HepG2 (cell line): Measurements from ENCODE around the gene GNAS-AS1. TPM values are rescaled to one million over a fixed set of nuclear protein-coding genes. Genes with fewer than 3 reads are reported as not detected.

Experiments
- ATAC-seq: fragments of 200-7000 bp; cut with Tn5 transposase; 3 replicates; pipeline ENCODE4 v1.9.1; 2020; ENCODE audit warnings: mild to moderate bottlenecking, moderate library complexity
- BruUV-seq: library from RNA; stranded (reverse); fragments of 400-500 nt; replicated peaks from 2 replicates; lab custom pipeline; 2021; lab: Mats Ljungman, UMichigan
- CTCF ChIA-PET: fragments of 300-600 bp; formaldehyde crosslinking; extraction: SDS; loops from one replicate; lab custom pipeline; 2021; ENCODE audit warnings: low total read pairs, inconsistent platforms, low intra/inter-chr PET ratio; lab: Yijun Ruan, JAX
- POLR2A ChIA-PET: fragments of 350-600 bp; sonication (Branson Sonifier 250); formaldehyde crosslinking; loops from one replicate; lab custom pipeline; 2020; ENCODE audit warnings: antibody characterized with exemption, inconsistent platforms; lab: Yijun Ruan, JAX
- DNase-seq: peaks from one replicate; pipeline ENCODE4 v3.0.0-alpha.2; 2015; ENCODE audit warnings: low spot score
- FAIRE-seq: peaks from 3 replicates; lab custom pipeline; 2011; peaks lifted over from hg19 to GRCh38; lab: Jason Lieb, UNC
- H2AFZ ChIP-seq: one replicate; pipeline ENCODE4 v1.6.1; 2011; ENCODE audit warnings: low read length, inconsistent platforms
- H3K27ac ChIP-seq: fragments of 300-600 bp; 3 replicates; pipeline ENCODE4 v1.8.0; 2011; ENCODE audit warnings: mixed run types, mild to moderate bottlenecking, mixed read lengths, low read length, inconsistent platforms; ENCODE audit not compliant: insufficient read depth; ENCODE audit errors: extremely low read length
- H3K27me3 ChIP-seq, 2 experiments: fragments of 200-600 bp in 1 of 2; 2 replicates in 1 of 2; 3 replicates in 1 of 2; pipeline versions ENCODE4 v1.6.0 to v1.8.0; 2011; ENCODE audit warnings: low read length in 2 of 2, mild to moderate bottlenecking in 2 of 2, moderate library complexity in 2 of 2, inconsistent platforms in 1 of 2; ENCODE audit not compliant: insufficient read depth in 2 of 2, control insufficient read depth in 1 of 2
- H3K36me3 ChIP-seq, 2 experiments: fragments of 200-600 bp in 1 of 2; replicated peaks in 1 of 2; 2 replicates in 1 of 2; 3 replicates in 1 of 2; pipeline versions ENCODE4 v1.5.1 to v1.8.0; 2011; ENCODE audit warnings: low read length in 2 of 2, inconsistent platforms in 1 of 2; ENCODE audit not compliant: insufficient read depth in 2 of 2, control insufficient read depth in 1 of 2
- H3K4me1 ChIP-seq: 2 replicates; pipeline ENCODE4 v1.5.1; 2012; ENCODE audit warnings: low read length, inconsistent platforms; ENCODE audit not compliant: insufficient read depth
- H3K4me2 ChIP-seq: 2 replicates; pipeline ENCODE4 v1.6.0; 2011; ENCODE audit warnings: low read depth, low read length, inconsistent platforms
- H3K4me3 ChIP-seq, 3 experiments: fragments of 200-600 bp in 1 of 3; sonication (generic), shearing (Covaris generic) in 1 of 3; replicated peaks in 1 of 3; 2 replicates each; pipeline ENCODE4 v1.5.1; 2011 to 2016; ENCODE audit warnings: low read length in 3 of 3, inconsistent platforms in 2 of 3, low read depth in 2 of 3, mild to moderate bottlenecking in 2 of 3, control low read depth in 1 of 3, mixed read lengths in 1 of 3; ENCODE audit not compliant: insufficient read depth in 1 of 3
- H3K79me2 ChIP-seq: one replicate; pipeline ENCODE4 v1.6.1; 2011; ENCODE audit warnings: low read length, inconsistent platforms; ENCODE audit not compliant: insufficient read depth
- H3K9ac ChIP-seq: 2 replicates; pipeline ENCODE4 v1.6.0; 2011; ENCODE audit warnings: mild to moderate bottlenecking, low read depth, low read length, inconsistent platforms; ENCODE audit not compliant: insufficient read depth
- H3K9me3 ChIP-seq: 2 replicates; pipeline ENCODE4 v1.5.1; 2012; ENCODE audit warnings: mild to moderate bottlenecking, low read length
- H4K20me1 ChIP-seq: 2 replicates; pipeline ENCODE4 v1.6.0; 2011; ENCODE audit warnings: inconsistent platforms, mild to moderate bottlenecking, low read length, moderate library complexity; ENCODE audit not compliant: insufficient read depth
- BHLHE40 ChIP-seq: IDR thresholded peaks from 2 replicates; pipeline ENCODE4 v1.6.1; 2011; ENCODE audit warnings: low read length, improper control_type of control experiment
- BORCS8-MEF2B ChIP-seq: sonication (generic); formaldehyde crosslinking; IDR thresholded peaks from 2 replicates; pipeline ENCODE4 v1.8.0; 2022; ENCODE audit warnings: mild to moderate bottlenecking, missing genetic modification reagents
- MIXL1 ChIP-seq: IDR thresholded peaks from 2 replicates; pipeline ENCODE4 v1.6.1; 2016
- MLLT10 ChIP-seq: sonication (generic); formaldehyde crosslinking; IDR thresholded peaks from 2 replicates; pipeline ENCODE4 v1.4.0; 2020; ENCODE audit warnings: missing genetic modification reagents
- SKI ChIP-seq: fragments of 450-650 bp; IDR thresholded peaks from one replicate; pipeline ENCODE4 v1.6.1; 2018; ENCODE audit warnings: mild to moderate bottlenecking; ENCODE audit not compliant: partially characterized antibody
- TCF7L2 ChIP-seq: IDR thresholded peaks from 2 replicates; pipeline ENCODE4 v1.6.1; 2011; ENCODE audit warnings: mild to moderate bottlenecking, low read depth, low read length, moderate library complexity
- ZNF550 ChIP-seq: sonication (generic); formaldehyde crosslinking; IDR thresholded peaks from 2 replicates; pipeline ENCODE4 v1.4.0; 2020; ENCODE audit warnings: mild to moderate bottlenecking, missing genetic modification reagents, borderline replicate concordance
- ZNF558 ChIP-seq: sonication (generic); formaldehyde crosslinking; IDR thresholded peaks from 2 replicates; pipeline ENCODE4 v1.9.0; 2022; ENCODE audit warnings: mild to moderate bottlenecking, missing genetic modification reagents, borderline replicate concordance
- WGBS: methylation state at CpG from one replicate; pipeline ENCODE4 v1.1.6; 2017; ENCODE audit warnings: low lambda C conversion rate; 5-methylcytosine and 5-hydroxymethylcytosine counted together
- in situ Hi-C: cut with HindIII; loops from 2 replicates; pipeline ENCODE4 v1.10.0; 2017; ENCODE audit warnings: low pct_unique_long_range_greater_than_20kb; ENCODE audit not compliant: extremely low pct_ligation_motif_present
- intact Hi-C: fragments of 100-400 bp; cut with micrococcal nuclease; formaldehyde crosslinking; loops from one replicate; pipeline ENCODE4 v1.10.0; 2022; ENCODE audit not compliant: unreplicated experiment
- polyA plus RNA-seq, 8 experiments: library from polyadenylated mRNA; depleted of rRNA in 3 of 8; stranded (reverse) in 7 of 8; unstranded in 1 of 8; fragments of >200 nt; fragmentation: Illumina TruSeq in 4 of 8; extraction: Trizol in 4 of 8; gene quantifications; 2 replicates each; pipeline versions ENCODE4 v1.2.1 to v1.2.3, GENCODE V29; 2011 to 2016; ENCODE audit warnings: low read depth in 4 of 8, missing spikeins in 1 of 8, mixed read lengths in 1 of 8; ENCODE audit not compliant: insufficient read depth in 1 of 8
- total RNA-seq, 5 experiments: library from RNA; depleted of rRNA; stranded (reverse); fragments of >200 nt; fragmentation: Illumina TruSeq; extraction: Trizol; gene quantifications; 2 replicates each; pipeline ENCODE4 v1.2.3, GENCODE V29; 2016; ENCODE audit warnings: low read depth in 1 of 5
- TF ChIP-seq, protein P1 (sequence below): sonication (generic); formaldehyde crosslinking; IDR thresholded peaks from 2 replicates; pipeline ENCODE4; 2020; ENCODE audit warnings: missing genetic modification reagents, mild to moderate bottlenecking, borderline replicate concordance
- TF ChIP-seq, protein P2 (sequence below): sonication (generic); formaldehyde crosslinking; IDR thresholded peaks from 2 replicates; pipeline ENCODE4 v1.4.0; 2020; ENCODE audit warnings: missing genetic modification reagents
- TF ChIP-seq, protein P3 (sequence below): sonication (generic); formaldehyde crosslinking; IDR thresholded peaks from 2 replicates; pipeline ENCODE4 v1.4.0; 2020; ENCODE audit warnings: missing genetic modification reagents, borderline replicate concordance
- TF ChIP-seq, protein P4 (sequence below): sonication (generic); formaldehyde crosslinking; IDR thresholded peaks from 2 replicates; pipeline ENCODE4 v1.5.0; 2020; ENCODE audit warnings: missing genetic modification reagents, mild to moderate bottlenecking, borderline replicate concordance

Gene GNAS-AS1
- total and polyA plus RNA-seq, 2 of the 13 experiments (the other 11 are each of a cell fraction or from before 2014, with no cell fraction given), result not detected

DNA sequence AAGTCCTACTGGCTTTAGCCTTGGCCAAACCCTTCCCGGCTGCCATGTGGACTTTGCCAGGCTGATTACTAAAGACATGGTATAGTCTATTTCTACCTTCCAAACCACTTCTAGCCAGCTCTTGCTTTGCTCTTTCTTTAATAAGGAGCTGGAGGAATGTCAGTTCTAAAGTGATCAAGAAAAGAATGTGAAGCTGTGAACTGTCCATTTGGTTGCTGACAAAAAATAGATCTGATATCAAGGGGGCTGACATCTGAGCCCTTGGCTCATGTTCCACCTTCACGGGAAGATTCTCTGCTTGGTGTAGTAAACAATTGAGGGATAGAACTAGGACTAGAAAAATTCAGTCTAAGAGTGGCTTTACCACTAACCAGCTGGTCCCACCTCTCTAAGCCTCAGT is 22.6 kb downstream of the GNAS-AS1 start (continued):
- TF ChIP-seq, protein P1, sequence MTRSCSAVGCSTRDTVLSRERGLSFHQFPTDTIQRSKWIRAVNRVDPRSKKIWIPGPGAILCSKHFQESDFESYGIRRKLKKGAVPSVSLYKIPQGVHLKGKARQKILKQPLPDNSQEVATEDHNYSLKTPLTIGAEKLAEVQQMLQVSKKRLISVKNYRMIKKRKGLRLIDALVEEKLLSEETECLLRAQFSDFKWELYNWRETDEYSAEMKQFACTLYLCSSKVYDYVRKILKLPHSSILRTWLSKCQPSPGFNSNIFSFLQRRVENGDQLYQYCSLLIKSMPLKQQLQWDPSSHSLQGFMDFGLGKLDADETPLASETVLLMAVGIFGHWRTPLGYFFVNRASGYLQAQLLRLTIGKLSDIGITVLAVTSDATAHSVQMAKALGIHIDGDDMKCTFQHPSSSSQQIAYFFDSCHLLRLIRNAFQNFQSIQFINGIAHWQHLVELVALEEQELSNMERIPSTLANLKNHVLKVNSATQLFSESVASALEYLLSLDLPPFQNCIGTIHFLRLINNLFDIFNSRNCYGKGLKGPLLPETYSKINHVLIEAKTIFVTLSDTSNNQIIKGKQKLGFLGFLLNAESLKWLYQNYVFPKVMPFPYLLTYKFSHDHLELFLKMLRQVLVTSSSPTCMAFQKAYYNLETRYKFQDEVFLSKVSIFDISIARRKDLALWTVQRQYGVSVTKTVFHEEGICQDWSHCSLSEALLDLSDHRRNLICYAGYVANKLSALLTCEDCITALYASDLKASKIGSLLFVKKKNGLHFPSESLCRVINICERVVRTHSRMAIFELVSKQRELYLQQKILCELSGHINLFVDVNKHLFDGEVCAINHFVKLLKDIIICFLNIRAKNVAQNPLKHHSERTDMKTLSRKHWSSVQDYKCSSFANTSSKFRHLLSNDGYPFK (CRISPR knock-in tag), result no peak
- TF ChIP-seq MIXL1 (CRISPR knock-in tag) (no peak), TCF7L2 (no peak)
- TF ChIP-seq, all 625 proteins: peak for 0

DNA sequence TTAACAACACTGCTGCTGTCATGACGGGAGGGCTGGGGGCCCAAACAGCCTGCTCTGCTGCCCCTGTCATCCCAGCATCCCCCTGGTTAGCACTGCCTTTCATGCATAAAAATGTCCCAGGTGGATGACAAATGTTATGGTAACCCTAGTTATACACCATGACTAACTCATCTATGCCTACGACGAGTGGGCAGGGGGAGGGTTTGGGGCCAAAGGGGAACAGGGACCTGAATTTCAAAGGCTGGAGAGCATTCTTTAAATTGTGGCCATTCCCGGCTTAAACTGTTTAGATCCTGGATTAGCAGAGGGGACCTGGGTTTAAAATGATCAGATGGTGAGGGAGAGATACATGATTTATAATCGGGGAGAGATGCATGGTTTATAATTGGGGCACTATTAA is 24.4 kb downstream of the GNAS-AS1 start:
- no peaks in the 10 kb centered on the region for H3K36me3 ChIP-seq
- DNase-seq (no peak), ATAC-seq (no peak), FAIRE-seq (no peak)
- CTCF ChIA-PET, result no interaction called here
- no peak overlapping the region for H3K9ac ChIP-seq
- H2AFZ ChIP-seq, result no peak overlapping the region
- H3K4me2 ChIP-seq, result no peak overlapping the region
- H3K4me1 ChIP-seq, result no peaks in the 10 kb centered on the region
- no peak overlapping the region for H3K4me3 ChIP-seq
- H4K20me1 ChIP-seq, result no peaks in the 10 kb centered on the region
- BruUV-seq, result no TSS peak
- in situ Hi-C loops, result no loop called here
- no peaks in the 10 kb centered on the region for H3K79me2 ChIP-seq
- H3K27me3 ChIP-seq, result peaks cover 0 to 34% of the 10 kb centered on the region in 2 experiments; a peak in 3 of 5 replicates
- no peaks in the 10 kb centered on the region for H3K9me3 ChIP-seq
- POLR2A ChIA-PET, result no interaction called here
- WGBS, result 13% methylated on average over 5 of the region's 5 CpGs
- intact Hi-C loops, result no loop called here
- no peak overlapping the region for H3K27ac ChIP-seq
- TF ChIP-seq ZNF550 (CRISPR knock-in tag) (no peak), SKI (no peak), MLLT10 (CRISPR knock-in tag) (no peak), BORCS8-MEF2B (CRISPR knock-in tag) (no peak), ZNF558 (no peak), BHLHE40 (no peak)
- TF ChIP-seq, protein P2, sequence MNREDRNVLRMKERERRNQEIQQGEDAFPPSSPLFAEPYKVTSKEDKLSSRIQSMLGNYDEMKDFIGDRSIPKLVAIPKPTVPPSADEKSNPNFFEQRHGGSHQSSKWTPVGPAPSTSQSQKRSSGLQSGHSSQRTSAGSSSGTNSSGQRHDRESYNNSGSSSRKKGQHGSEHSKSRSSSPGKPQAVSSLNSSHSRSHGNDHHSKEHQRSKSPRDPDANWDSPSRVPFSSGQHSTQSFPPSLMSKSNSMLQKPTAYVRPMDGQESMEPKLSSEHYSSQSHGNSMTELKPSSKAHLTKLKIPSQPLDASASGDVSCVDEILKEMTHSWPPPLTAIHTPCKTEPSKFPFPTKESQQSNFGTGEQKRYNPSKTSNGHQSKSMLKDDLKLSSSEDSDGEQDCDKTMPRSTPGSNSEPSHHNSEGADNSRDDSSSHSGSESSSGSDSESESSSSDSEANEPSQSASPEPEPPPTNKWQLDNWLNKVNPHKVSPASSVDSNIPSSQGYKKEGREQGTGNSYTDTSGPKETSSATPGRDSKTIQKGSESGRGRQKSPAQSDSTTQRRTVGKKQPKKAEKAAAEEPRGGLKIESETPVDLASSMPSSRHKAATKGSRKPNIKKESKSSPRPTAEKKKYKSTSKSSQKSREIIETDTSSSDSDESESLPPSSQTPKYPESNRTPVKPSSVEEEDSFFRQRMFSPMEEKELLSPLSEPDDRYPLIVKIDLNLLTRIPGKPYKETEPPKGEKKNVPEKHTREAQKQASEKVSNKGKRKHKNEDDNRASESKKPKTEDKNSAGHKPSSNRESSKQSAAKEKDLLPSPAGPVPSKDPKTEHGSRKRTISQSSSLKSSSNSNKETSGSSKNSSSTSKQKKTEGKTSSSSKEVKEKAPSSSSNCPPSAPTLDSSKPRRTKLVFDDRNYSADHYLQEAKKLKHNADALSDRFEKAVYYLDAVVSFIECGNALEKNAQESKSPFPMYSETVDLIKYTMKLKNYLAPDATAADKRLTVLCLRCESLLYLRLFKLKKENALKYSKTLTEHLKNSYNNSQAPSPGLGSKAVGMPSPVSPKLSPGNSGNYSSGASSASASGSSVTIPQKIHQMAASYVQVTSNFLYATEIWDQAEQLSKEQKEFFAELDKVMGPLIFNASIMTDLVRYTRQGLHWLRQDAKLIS (CRISPR knock-in tag), result no peak
- TF ChIP-seq, protein P3, sequence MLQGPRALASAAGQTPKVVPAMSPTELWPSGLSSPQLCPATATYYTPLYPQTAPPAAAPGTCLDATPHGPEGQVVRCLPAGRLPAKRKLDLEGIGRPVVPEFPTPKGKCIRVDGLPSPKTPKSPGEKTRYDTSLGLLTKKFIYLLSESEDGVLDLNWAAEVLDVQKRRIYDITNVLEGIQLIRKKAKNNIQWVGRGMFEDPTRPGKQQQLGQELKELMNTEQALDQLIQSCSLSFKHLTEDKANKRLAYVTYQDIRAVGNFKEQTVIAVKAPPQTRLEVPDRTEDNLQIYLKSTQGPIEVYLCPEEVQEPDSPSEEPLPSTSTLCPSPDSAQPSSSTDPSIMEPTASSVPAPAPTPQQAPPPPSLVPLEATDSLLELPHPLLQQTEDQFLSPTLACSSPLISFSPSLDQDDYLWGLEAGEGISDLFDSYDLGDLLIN, result no peak
- TF ChIP-seq, protein P4, sequence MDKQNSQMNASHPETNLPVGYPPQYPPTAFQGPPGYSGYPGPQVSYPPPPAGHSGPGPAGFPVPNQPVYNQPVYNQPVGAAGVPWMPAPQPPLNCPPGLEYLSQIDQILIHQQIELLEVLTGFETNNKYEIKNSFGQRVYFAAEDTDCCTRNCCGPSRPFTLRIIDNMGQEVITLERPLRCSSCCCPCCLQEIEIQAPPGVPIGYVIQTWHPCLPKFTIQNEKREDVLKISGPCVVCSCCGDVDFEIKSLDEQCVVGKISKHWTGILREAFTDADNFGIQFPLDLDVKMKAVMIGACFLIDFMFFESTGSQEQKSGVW (CRISPR knock-in tag), result no peak
